Thoracic aorta (tissue), 2 donors: ENCODE data around the gene MAST3. TPM values are rescaled to one million over a fixed set of nuclear protein-coding genes. Genes with fewer than 3 reads are reported as not detected.

ENCODE experiments used
- ATAC-seq: fragments of 150-250 bp; one replicate; pipeline ENCODE4 v1.8.0; 2017; ENCODE audit warnings: low read depth; ENCODE audit not compliant: insufficient number of reproducible peaks, low FRiP score
- DNase-seq: peaks from one replicate; pipeline ENCODE4 v3.0.0-alpha.2; 2020; ENCODE audit warnings: low spot score
- H3K27ac ChIP-seq, 2 donors: fragments of 200-600 bp; sonication (generic); 1 replicate in 1 of 2; 2 replicates in 1 of 2; pipeline ENCODE4 v1.5.1; 2016; ENCODE audit warnings: mild to moderate bottlenecking in 2 of 2, moderate library complexity in 2 of 2
- H3K27me3 ChIP-seq: fragments of 200-600 bp; sonication (generic); replicated peaks from 2 replicates; pipeline ENCODE4 v1.6.0; 2016; ENCODE audit warnings: mild to moderate bottlenecking; ENCODE audit not compliant: insufficient read depth
- H3K36me3 ChIP-seq: fragments of 200-600 bp; sonication (generic); one replicate; pipeline ENCODE4 v1.5.1; 2016
- H3K4me1 ChIP-seq, 2 donors: fragments of 200-600 bp; sonication (generic); 1 replicate in 1 of 2; 2 replicates in 1 of 2; pipeline versions ENCODE4 v1.5.1 to v1.6.0; 2016; ENCODE audit warnings: low read depth in 2 of 2, mild to moderate bottlenecking in 1 of 2; ENCODE audit not compliant: control insufficient read depth in 1 of 2
- H3K4me3 ChIP-seq: fragments of 200-600 bp; sonication (generic); 2 replicates; pipeline ENCODE4 v1.5.1; 2016; ENCODE audit warnings: mild to moderate bottlenecking
- H3K9me3 ChIP-seq: fragments of 200-600 bp; sonication (generic); 2 replicates; pipeline ENCODE4 v1.5.1; 2016
- CTCF ChIP-seq: fragments of 200-600 bp; sonication (generic); IDR thresholded peaks from one replicate; pipeline ENCODE4 v1.5.1; 2019; ENCODE audit warnings: antibody characterized with exemption
- total RNA-seq, 2 donors: library from RNA; depleted of rRNA; stranded (reverse); fragments of >200 nt; gene quantifications; one replicate each; pipeline versions ENCODE4 v1.1.0 to v1.2.3, GENCODE V29; 2016

The MAST3 gene
- total RNA-seq, 2 donors from 2014 or later = 18.7 to 27.8 TPM

- no peak for ATAC-seq
Observed at GRCh38 chr19:18137242-18137641, 39.7 kb downstream of the MAST3 start.

GRCh38 chr19:18137657-18138339 is 40.2 kb downstream of the MAST3 start:
- Histone ChIP-seq H3K4me1 (no peaks in the 10 kb centered on the region), H3K9me3 (no peaks in the 10 kb centered on the region), H3K36me3 (peaks cover 47% of the 10 kb centered on the region), H3K4me3 (no peak overlapping the region), H3K27me3 (no peaks in the 10 kb centered on the region), H3K27ac (no peak overlapping the region)
- ATAC-seq (no peak), DNase-seq (no peak)
- no peak for TF ChIP-seq CTCF

More at GRCh38 chr19:18137242-18137641, 39.7 kb downstream of the MAST3 start:
- Histone ChIP-seq H3K9me3 (no peaks in the 10 kb centered on the region), H3K27ac (no peak overlapping the region), H3K36me3 (peaks cover 44% of the 10 kb centered on the region), H3K4me1 (no peaks in the 10 kb centered on the region), H3K27me3 (no peaks in the 10 kb centered on the region), H3K4me3 (no peak overlapping the region)
- DNase-seq = no peak
- no peak for TF ChIP-seq CTCF

DNA sequence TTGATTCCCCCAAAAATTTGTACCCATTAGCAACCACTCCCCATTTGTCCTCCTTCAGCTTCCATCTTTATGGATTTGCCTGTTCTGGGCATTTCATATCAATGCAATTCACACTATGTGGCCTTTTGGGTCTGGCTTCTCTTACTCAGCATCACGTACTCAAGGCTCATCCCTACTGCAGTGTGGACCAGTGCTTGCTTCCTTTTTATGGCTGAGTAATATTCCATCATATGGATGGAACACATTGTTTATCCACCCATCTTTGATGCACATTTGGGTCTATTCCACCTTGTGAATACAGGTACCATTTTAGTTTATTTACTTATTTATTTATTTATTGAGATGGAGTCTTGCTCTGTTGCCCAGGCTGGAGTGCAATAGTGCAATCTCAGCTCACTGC is 42.9 kb downstream of the MAST3 start:
- no peak overlapping the region for H3K27ac ChIP-seq
- ATAC-seq (no peak), DNase-seq (no peak)
- peaks cover 60% of the 10 kb centered on the region for H3K36me3 ChIP-seq
- no peaks in the 10 kb centered on the region for H3K9me3 ChIP-seq
- no peak overlapping the region for H3K4me3 ChIP-seq
- TF ChIP-seq CTCF = no peak
- no peaks in the 10 kb centered on the region for H3K4me1 ChIP-seq
- H3K27me3 ChIP-seq = no peaks in the 10 kb centered on the region

- DNase-seq = no peak
- Histone ChIP-seq H3K4me3 (no peak overlapping the region), H3K27ac (no peak overlapping the region), H3K9me3 (no peaks in the 10 kb centered on the region), H3K4me1 (no peaks in the 10 kb centered on the region), H3K36me3 (peaks cover 60% of the 10 kb centered on the region), H3K27me3 (no peaks in the 10 kb centered on the region)
- TF ChIP-seq CTCF = no peak
- ATAC-seq = no peak
Observed at GRCh38 chr19:18141031-18141430, 43.5 kb downstream of the MAST3 start.

- no peaks in the 10 kb centered on the region for H3K9me3 ChIP-seq
- DNase-seq = no peak
- TF ChIP-seq CTCF = no peak
- no peak overlapping the region for H3K27ac ChIP-seq
- H3K4me1 ChIP-seq = no peaks in the 10 kb centered on the region
- peaks cover 58% of the 10 kb centered on the region for H3K36me3 ChIP-seq
- H3K27me3 ChIP-seq = no peaks in the 10 kb centered on the region
- no peak for ATAC-seq
- H3K4me3 ChIP-seq = no peak overlapping the region
Observed at GRCh38 chr19:18143902-18144301, 46.3 kb downstream of the MAST3 start.
